SU-DHL-6 (cell line): ENCODE results near the gene MAP3K12.
"Not testable (repeated sequence)": the region's sequence is repeated elsewhere in the genome, so short reads cannot be mapped to it uniquely, and the experiment has no call there.

Experiments
- H2AFZ ChIP-seq: fragments of 200-600 bp; sonication (generic); 2 replicates; pipeline ENCODE4 v1.6.1; 2014; ENCODE audit warnings: low read depth, mild to moderate bottlenecking, moderate library complexity, mixed read lengths, antibody characterized with exemption, low read length; ENCODE audit not compliant: severe bottlenecking
- H3F3A ChIP-seq: fragments of 200-600 bp; shearing (Covaris generic); 2 replicates; pipeline ENCODE4 v1.6.0; 2016; ENCODE audit warnings: antibody characterized with exemption, mild to moderate bottlenecking; ENCODE audit not compliant: insufficient read depth
- H3K27ac ChIP-seq: fragments of 200-600 bp; sonication (generic); 2 replicates; pipeline ENCODE4 v1.5.1; 2016; ENCODE audit warnings: low read depth, mild to moderate bottlenecking, low read length, moderate library complexity, mixed read lengths
- H3K27me3 ChIP-seq: fragments of 200-600 bp; sonication (generic), shearing (Covaris generic); 2 replicates; pipeline ENCODE4 v1.6.0; 2014; ENCODE audit warnings: mild to moderate bottlenecking, low read length
- H3K36me3 ChIP-seq: fragments of 200-600 bp; sonication (generic); 2 replicates; pipeline ENCODE4 v1.6.1; 2014; ENCODE audit warnings: mild to moderate bottlenecking, low read length, mixed read lengths
- H3K4me2 ChIP-seq: fragments of 300-600, 200-600 bp; shearing (Covaris generic), sonication (generic); 2 replicates; pipeline ENCODE4 v1.6.0; 2014; ENCODE audit warnings: low read length, low read depth, mild to moderate bottlenecking; ENCODE audit not compliant: poor library complexity, severe bottlenecking
- H3K4me3 ChIP-seq: fragments of 200-600 bp; sonication (generic); 2 replicates; pipeline ENCODE4 v1.5.1; 2014; ENCODE audit warnings: antibody characterized with exemption, low read length, mild to moderate bottlenecking, mixed read lengths; ENCODE audit not compliant: insufficient read depth, poor library complexity, severe bottlenecking
- H3K79me2 ChIP-seq: fragments of 200-600 bp; sonication (generic); 2 replicates; pipeline ENCODE4 v1.6.1; 2014; ENCODE audit warnings: mild to moderate bottlenecking, low read length, moderate library complexity; ENCODE audit not compliant: insufficient read depth
- H3K9ac ChIP-seq: fragments of 200-600 bp; sonication (generic); 2 replicates; pipeline ENCODE4 v1.7.0; 2014; ENCODE audit warnings: mild to moderate bottlenecking, low read length
- H3K9me2 ChIP-seq: fragments of 200-600 bp; sonication (generic); replicated peaks from 2 replicates; pipeline ENCODE4 v1.6.1; 2014; ENCODE audit warnings: low read length; ENCODE audit not compliant: insufficient read depth
- H3K9me3 ChIP-seq: fragments of 200-600 bp; sonication (generic); 2 replicates; pipeline ENCODE4 v1.6.1; 2014; ENCODE audit warnings: low read length, mixed read lengths; ENCODE audit not compliant: insufficient read depth
- H4K20me1 ChIP-seq: fragments of 200-600 bp; sonication (generic); 2 replicates; pipeline ENCODE4 v1.6.1; 2014; ENCODE audit warnings: low read depth, mild to moderate bottlenecking, antibody characterized with exemption, low read length, moderate library complexity, mixed read lengths
- CTCF ChIP-seq: fragments of 200-600 bp; sonication (generic); IDR thresholded peaks from one replicate; pipeline ENCODE4 v1.5.1; 2017; ENCODE audit warnings: antibody characterized with exemption, mild to moderate bottlenecking, low read length, moderate library complexity; ENCODE audit not compliant: insufficient read depth, poor library complexity, severe bottlenecking
- EZH2phosphoT487 ChIP-seq: fragments of 200-600 bp; sonication (generic), shearing (Covaris generic); conservative IDR thresholded peaks from 2 replicates; pipeline ENCODE4 v1.6.1; 2018; ENCODE audit warnings: mild to moderate bottlenecking, antibody characterized with exemption, low read length, moderate library complexity, mixed read lengths

The MAP3K12 gene

DNA sequence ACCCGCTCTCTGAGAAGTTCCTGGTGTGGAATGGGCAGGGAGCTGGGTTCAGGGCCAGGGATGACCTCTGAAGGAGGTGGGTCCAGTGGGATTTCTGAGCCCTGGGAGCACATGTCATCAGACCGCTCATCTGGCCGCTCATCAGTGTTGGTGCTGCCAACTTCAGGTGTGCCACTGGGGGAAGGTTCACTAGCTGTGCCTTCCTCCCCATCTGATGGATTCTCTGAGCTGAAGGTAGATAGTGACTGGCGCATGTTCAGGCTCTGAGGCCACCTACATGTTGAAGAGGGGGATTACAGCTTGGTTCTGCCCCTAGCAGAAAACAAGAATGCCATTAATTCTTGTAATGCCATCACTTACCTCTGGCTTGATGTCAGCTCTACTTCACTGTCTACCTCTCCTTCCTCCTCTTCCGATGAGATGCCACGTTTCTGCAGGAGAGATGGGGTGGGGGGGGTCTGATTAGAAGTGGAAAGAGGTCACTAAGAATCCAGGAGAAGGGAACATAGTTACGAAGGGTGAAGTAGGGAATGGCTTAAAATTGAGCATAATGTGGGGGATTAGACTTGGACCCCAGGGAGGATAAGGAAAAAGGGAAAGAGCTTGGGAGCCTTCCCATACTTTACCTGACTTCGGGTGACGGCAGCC, 17.2 kb downstream of the MAP3K12 start:
- H3K4me2 ChIP-seq: no peak overlapping the region
- H3K27ac ChIP-seq: no peak overlapping the region
- H4K20me1 ChIP-seq: peaks cover 20% of the 10 kb centered on the region; the same call in 1 of the 2 replicates
- H3K79me2 ChIP-seq: peaks cover 2% of the 10 kb centered on the region; the same call in 1 of the 2 replicates
- no peaks in the 10 kb centered on the region for H3K27me3 ChIP-seq
- H3K9ac ChIP-seq: no peak overlapping the region
- peaks cover 27% of the 10 kb centered on the region for H3K36me3 ChIP-seq
- no peaks in the 10 kb centered on the region for H3K9me3 ChIP-seq
- H3F3A ChIP-seq: peaks cover 62% of the 10 kb centered on the region
- no peaks in the 10 kb centered on the region for H3K9me2 ChIP-seq
- H3K4me3 ChIP-seq: no peak overlapping the region
- H2AFZ ChIP-seq: no peak overlapping the region
- TF ChIP-seq CTCF: no peak
- no peak for TF ChIP-seq EZH2phosphoT487

DNA sequence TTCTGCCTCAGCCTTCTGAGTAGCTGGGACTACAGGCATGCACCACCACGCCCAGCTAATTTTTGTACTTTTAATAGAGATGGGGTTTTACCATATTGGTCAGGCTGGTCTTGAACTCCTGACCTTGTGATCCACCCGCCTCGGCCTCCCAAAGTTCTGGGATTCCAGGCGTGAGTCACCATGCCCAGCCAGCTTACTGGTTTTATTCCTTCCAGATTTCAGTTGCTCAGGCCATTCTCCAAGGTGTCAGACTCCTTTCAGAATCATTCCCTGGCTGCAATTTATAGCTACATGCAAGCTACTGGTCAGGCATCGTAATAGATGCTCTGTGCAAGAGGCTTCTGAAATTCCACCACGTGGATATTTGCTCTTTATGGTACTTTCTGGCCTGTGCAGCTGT, 17.8 kb downstream of the MAP3K12 start:
- H3K9me2 ChIP-seq, H3K79me2 ChIP-seq, H2AFZ ChIP-seq, H3K9ac ChIP-seq, H3K27me3 ChIP-seq, H3K4me2 ChIP-seq, H3K27ac ChIP-seq, H3K4me3 ChIP-seq, H3K9me3 ChIP-seq: not testable (repeated sequence)
- Histone ChIP-seq H3F3A (peaks cover 68% of the 10 kb centered on the region), H3K36me3 (peaks cover 33% of the 10 kb centered on the region), H4K20me1 (peaks cover 22% of the 10 kb centered on the region; the same call in 1 of the 2 replicates)

- Histone ChIP-seq H3K79me2 (peaks cover 6% of the 10 kb centered on the region; the same call in 1 of the 2 replicates), H3K36me3 (peaks cover 39% of the 10 kb centered on the region), H3K9ac (no peak overlapping the region), H4K20me1 (peaks cover 22% of the 10 kb centered on the region; the same call in 1 of the 2 replicates), H3K4me3 (no peak overlapping the region), H3K4me2 (no peak overlapping the region), H3K27ac (no peak overlapping the region), H3K9me2 (no peaks in the 10 kb centered on the region), H3F3A (peaks cover 75% of the 10 kb centered on the region), H3K27me3 (no peaks in the 10 kb centered on the region), H2AFZ (no peak overlapping the region), H3K9me3 (no peaks in the 10 kb centered on the region)
- TF ChIP-seq CTCF (no peak), EZH2phosphoT487 (no peak)
Measured at GRCh38 chr12:53480491-53481442, 18.5 kb downstream of the MAP3K12 start.

DNA sequence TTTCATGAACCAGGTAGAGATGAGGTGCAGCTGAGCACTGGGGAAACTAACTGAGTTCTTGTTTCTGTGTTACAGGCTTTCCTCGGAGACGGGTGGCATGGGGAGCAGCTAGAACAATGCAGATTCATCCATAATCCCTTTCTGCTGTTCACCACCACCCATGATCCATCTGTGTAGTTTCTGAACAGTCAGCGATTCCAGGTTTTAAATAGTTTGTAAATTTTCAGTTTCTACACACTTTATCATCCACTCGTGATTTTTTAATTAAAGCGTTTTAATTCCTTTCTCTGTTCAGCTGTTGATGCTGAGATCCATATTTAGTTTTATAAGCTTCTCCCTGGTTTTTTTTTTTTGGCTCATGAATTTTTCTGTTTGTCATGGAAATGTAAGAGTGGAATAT, 19.9 kb downstream of the MAP3K12 start:
- TF ChIP-seq EZH2phosphoT487: no peak
- TF ChIP-seq CTCF: no peak
- H3K4me3 ChIP-seq: no peak overlapping the region
- H2AFZ ChIP-seq: no peak overlapping the region
- H3K79me2 ChIP-seq: peaks cover 16% of the 10 kb centered on the region
- H3F3A ChIP-seq: peaks cover 82% of the 10 kb centered on the region
- H3K36me3 ChIP-seq: peaks cover 47% of the 10 kb centered on the region
- no peaks in the 10 kb centered on the region for H3K9me3 ChIP-seq
- no peak overlapping the region for H3K9ac ChIP-seq
- H3K4me2 ChIP-seq: no peak overlapping the region
- H3K27me3 ChIP-seq: no peaks in the 10 kb centered on the region
- peaks cover 22% of the 10 kb centered on the region; the same call in 1 of the 2 replicates for H4K20me1 ChIP-seq
- no peaks in the 10 kb centered on the region for H3K9me2 ChIP-seq
- no peak overlapping the region for H3K27ac ChIP-seq
